ENCODE results near the gene MRPS15. TPM values are rescaled to one million over a fixed set of nuclear protein-coding genes. Genes with fewer than 3 reads are reported as not detected.
"Not testable (repeated sequence)": the region's sequence is repeated elsewhere in the genome, so short reads cannot be mapped to it uniquely, and the experiment has no call there.

Gene MRPS15
- total and polyA plus RNA-seq, 4 donors = 41.8 to 95.0 (median 59.8) TPM

DNA sequence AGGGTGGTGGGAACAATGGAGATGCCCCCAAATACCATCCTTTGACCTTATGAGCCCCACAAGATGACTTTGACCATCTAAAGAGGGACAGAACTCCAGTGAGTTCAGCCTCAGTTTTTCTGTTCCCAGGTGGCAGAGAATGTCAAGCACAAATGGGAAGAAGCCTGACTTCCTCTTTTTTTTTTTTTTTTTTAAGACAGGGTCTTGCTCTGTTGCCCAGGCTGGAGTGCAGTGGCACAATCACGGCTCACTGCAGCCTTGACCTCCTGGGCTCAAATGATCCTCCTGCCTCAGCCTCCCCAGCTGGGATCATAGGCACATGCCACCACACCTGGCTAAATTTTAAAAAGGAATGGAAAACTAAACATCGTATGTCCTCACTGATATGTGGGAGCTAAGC, 47.0 kb upstream of the MRPS15 start:
- not testable (repeated sequence) for H3K9me3 ChIP-seq (ENCODE audit: control insufficient read depth in 4 of 4, low read length in 3 of 4); H3K4me1 ChIP-seq (ENCODE audit: control insufficient read depth in 4 of 4, insufficient read depth in 4 of 4, low read length in 3 of 4); H3K4me3 ChIP-seq (ENCODE audit: low read depth in 1 of 3, low read length in 3 of 3); H3K36me3 ChIP-seq (ENCODE audit: control insufficient read depth in 4 of 4, insufficient read depth in 3 of 4, low read depth in 1 of 4, low read length in 3 of 4); H3K27me3 ChIP-seq (ENCODE audit: control insufficient read depth in 4 of 4, insufficient read depth in 4 of 4, low read length in 3 of 4); H3K9ac ChIP-seq (ENCODE audit: low read depth in 1 of 2, low read length in 2 of 2); H3K27ac ChIP-seq (ENCODE audit: low read depth in 1 of 2, low read length in 2 of 2); DNase-seq (ENCODE audit: low spot score)
- 80% methylated on average over 2 of the region's 2 CpGs for WGBS

DNA sequence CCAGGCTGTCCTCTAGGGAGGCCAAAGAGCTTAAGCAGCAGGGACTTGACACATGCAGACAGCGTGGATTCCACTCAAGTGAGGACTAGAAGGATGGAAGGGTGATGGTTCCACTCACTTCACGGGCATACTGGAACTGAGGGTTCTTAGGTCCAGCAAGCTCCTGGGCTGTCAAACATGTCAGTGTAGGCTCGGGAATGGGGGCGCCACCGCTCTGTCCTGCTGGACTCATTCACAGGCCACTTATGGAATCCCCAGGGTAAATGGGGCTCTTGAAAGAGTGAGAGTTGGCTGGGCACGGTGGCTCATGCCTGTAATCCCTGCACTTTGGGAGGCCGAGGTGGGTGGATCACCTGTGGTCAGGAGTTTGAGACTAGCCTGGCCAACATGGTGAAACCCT, 46.2 kb upstream of the MRPS15 start:
- Histone ChIP-seq H3K27me3 (ENCODE audit: control insufficient read depth in 4 of 4, insufficient read depth in 4 of 4, low read length in 3 of 4) (no peaks in the 10 kb centered on the region), H3K4me1 (ENCODE audit: control insufficient read depth in 4 of 4, insufficient read depth in 4 of 4, low read length in 3 of 4) (no peaks in the 10 kb centered on the region), H3K36me3 (ENCODE audit: control insufficient read depth in 4 of 4, insufficient read depth in 3 of 4, low read depth in 1 of 4, low read length in 3 of 4) (no peaks in the 10 kb centered on the region), H3K27ac (ENCODE audit: low read depth in 1 of 2, low read length in 2 of 2) (no peak overlapping the region), H3K9me3 (ENCODE audit: control insufficient read depth in 4 of 4, low read length in 3 of 4) (no peaks in the 10 kb centered on the region), H3K4me3 (ENCODE audit: low read depth in 1 of 3, low read length in 3 of 3) (no peak overlapping the region), H3K9ac (ENCODE audit: low read depth in 1 of 2, low read length in 2 of 2) (no peak overlapping the region)
- 93% methylated on average over 7 of the region's 7 CpGs for WGBS
- no peak for DNase-seq (ENCODE audit: low spot score)
- no peak for TF ChIP-seq RAD21 (IDR thresholded peaks at IDR 0.05)
- TF ChIP-seq, protein P1, sequence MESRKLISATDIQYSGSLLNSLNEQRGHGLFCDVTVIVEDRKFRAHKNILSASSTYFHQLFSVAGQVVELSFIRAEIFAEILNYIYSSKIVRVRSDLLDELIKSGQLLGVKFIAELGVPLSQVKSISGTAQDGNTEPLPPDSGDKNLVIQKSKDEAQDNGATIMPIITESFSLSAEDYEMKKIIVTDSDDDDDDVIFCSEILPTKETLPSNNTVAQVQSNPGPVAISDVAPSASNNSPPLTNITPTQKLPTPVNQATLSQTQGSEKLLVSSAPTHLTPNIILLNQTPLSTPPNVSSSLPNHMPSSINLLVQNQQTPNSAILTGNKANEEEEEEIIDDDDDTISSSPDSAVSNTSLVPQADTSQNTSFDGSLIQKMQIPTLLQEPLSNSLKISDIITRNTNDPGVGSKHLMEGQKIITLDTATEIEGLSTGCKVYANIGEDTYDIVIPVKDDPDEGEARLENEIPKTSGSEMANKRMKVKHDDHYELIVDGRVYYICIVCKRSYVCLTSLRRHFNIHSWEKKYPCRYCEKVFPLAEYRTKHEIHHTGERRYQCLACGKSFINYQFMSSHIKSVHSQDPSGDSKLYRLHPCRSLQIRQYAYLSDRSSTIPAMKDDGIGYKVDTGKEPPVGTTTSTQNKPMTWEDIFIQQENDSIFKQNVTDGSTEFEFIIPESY (IDR thresholded peaks at IDR 0.05) = no peak
- TF ChIP-seq HNF4G (IDR thresholded peaks at IDR 0.05) = no peak
- TF ChIP-seq NR2F2 (IDR thresholded peaks at IDR 0.05) = no peak
- TF ChIP-seq, protein P2, sequence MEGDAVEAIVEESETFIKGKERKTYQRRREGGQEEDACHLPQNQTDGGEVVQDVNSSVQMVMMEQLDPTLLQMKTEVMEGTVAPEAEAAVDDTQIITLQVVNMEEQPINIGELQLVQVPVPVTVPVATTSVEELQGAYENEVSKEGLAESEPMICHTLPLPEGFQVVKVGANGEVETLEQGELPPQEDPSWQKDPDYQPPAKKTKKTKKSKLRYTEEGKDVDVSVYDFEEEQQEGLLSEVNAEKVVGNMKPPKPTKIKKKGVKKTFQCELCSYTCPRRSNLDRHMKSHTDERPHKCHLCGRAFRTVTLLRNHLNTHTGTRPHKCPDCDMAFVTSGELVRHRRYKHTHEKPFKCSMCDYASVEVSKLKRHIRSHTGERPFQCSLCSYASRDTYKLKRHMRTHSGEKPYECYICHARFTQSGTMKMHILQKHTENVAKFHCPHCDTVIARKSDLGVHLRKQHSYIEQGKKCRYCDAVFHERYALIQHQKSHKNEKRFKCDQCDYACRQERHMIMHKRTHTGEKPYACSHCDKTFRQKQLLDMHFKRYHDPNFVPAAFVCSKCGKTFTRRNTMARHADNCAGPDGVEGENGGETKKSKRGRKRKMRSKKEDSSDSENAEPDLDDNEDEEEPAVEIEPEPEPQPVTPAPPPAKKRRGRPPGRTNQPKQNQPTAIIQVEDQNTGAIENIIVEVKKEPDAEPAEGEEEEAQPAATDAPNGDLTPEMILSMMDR (IDR thresholded peaks at IDR 0.05; ENCODE audit: low read depth, low read length, missing input control) = no peak
- no peak for TF ChIP-seq RXRA (IDR thresholded peaks at IDR 0.05)
- TF ChIP-seq JUND (IDR thresholded peaks at IDR 0.05) = no peak
- TF ChIP-seq FOXA2 (IDR thresholded peaks at IDR 0.05) = no peak
- TF ChIP-seq, protein P3, sequence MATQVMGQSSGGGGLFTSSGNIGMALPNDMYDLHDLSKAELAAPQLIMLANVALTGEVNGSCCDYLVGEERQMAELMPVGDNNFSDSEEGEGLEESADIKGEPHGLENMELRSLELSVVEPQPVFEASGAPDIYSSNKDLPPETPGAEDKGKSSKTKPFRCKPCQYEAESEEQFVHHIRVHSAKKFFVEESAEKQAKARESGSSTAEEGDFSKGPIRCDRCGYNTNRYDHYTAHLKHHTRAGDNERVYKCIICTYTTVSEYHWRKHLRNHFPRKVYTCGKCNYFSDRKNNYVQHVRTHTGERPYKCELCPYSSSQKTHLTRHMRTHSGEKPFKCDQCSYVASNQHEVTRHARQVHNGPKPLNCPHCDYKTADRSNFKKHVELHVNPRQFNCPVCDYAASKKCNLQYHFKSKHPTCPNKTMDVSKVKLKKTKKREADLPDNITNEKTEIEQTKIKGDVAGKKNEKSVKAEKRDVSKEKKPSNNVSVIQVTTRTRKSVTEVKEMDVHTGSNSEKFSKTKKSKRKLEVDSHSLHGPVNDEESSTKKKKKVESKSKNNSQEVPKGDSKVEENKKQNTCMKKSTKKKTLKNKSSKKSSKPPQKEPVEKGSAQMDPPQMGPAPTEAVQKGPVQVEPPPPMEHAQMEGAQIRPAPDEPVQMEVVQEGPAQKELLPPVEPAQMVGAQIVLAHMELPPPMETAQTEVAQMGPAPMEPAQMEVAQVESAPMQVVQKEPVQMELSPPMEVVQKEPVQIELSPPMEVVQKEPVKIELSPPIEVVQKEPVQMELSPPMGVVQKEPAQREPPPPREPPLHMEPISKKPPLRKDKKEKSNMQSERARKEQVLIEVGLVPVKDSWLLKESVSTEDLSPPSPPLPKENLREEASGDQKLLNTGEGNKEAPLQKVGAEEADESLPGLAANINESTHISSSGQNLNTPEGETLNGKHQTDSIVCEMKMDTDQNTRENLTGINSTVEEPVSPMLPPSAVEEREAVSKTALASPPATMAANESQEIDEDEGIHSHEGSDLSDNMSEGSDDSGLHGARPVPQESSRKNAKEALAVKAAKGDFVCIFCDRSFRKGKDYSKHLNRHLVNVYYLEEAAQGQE (IDR thresholded peaks at IDR 0.05) = no peak
- no peak for TF ChIP-seq FOXA1 (IDR thresholded peaks at IDR 0.05)
- no peak for TF ChIP-seq HNF4A (conservative IDR thresholded peaks at IDR 0.05)
- no peak for TF ChIP-seq EGR1 (IDR thresholded peaks at IDR 0.05; ENCODE audit: low read depth in 2 of 2)
- no peak for TF ChIP-seq TAF1 (conservative IDR thresholded peaks at IDR 0.05)
- TF ChIP-seq GABPA (IDR thresholded peaks at IDR 0.05 in 1 of 2, conservative IDR thresholded peaks at IDR 0.05 in 1 of 2) = no peak
- TF ChIP-seq, protein P4, sequence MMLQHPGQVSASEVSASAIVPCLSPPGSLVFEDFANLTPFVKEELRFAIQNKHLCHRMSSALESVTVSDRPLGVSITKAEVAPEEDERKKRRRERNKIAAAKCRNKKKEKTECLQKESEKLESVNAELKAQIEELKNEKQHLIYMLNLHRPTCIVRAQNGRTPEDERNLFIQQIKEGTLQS (IDR thresholded peaks at IDR 0.05) = no peak
- TF ChIP-seq SP1 (IDR thresholded peaks at IDR 0.05) = no peak
